IPS DF 19.7 (cell line): ENCODE measurements around the gene LCE1C.

Experiments used
- DNase-seq: peaks from one replicate; pipeline ENCODE4 v3.0.0-alpha.2; 2013; ENCODE audit warnings: low read depth, low spot score

LCE1C gene, protein sequence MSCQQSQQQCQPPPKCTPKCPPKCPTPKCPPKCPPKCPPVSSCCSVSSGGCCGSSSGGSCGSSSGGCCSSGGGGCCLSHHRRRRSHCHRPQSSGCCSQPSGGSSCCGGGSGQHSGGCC

DNA sequence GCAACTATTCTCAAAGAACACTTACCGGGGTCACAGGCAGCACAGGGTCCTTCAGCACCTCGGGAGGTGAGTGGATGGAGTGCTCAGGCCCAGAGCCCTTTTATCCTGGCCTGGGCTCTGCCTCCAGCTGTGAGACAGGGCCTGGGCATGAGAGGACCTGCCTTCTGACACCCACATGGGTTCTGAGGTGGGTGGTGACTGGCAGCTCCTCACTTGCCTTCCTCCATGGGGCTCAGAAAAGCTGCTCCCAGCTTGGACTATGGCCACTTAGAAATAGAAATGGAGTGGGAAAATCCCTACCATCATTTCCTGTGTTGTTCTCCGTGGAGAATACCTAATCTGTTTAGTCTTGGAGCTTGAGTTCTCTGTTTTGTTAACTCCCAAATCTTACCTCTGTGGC is at the start of gene LCE1C:
Gene LCE1C (minus strand): TSS at position 76 of the 400 bp plus-strand sequence. CDS start 1,173 bp downstream, outside the sequence.
- no peak for DNase-seq

DNA sequence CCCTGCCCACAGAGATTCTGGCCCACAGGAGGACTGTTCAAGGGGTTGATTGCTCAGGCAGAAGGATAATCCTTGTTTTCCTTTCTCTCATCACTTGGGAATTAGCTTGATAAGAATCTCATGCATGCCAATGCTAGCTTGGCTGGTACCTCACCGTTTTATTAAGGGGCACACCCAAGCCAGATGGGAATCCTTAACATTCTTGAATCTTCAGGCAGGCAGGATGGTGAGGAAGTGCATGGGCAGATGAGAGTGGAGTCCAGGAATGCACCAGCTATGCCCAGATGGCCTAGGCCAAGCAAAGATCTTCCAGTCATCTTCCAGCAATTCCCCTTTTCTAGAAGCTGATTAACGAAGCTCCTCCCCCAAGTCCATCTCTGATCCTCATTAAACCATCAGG is 49.2 kb upstream of the LCE1C start:
- DNase-seq: no peak

DNA sequence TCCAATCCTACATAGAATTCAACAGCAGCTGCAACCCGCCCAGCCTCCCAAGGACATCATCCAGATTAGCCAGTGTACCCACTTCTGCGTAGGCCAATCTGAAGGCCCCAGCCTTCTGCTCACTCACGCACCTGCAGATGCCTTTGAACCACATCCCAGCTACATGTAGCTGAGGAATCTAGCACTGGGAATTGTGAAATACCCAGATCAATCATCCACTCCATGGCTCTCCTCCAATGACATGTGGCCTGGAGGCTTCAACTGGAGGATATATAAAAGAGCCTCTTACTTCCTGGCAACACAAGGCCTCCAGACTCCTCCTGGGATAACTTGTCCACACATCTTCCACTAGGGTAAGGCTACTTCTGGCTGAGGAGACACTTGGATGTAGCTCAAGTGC is 36.1 kb upstream of the LCE1C start, which contains the start of gene LCE6A:
Gene LCE6A (plus strand): TSS at position 301 of the 400 bp plus-strand sequence. CDS start 665 bp downstream, outside the sequence.
- DNase-seq: no peak

GRCh38 chr1:152836870-152837269 is 30.4 kb upstream of the LCE1C start:
- DNase-seq: no peak

GRCh38 chr1:152827173-152827572 is 20.7 kb upstream of the LCE1C start, which contains the start of gene LCE1A:
Gene LCE1A (plus strand): TSS chr1:152827473. CDS start chr1:152827473, 0 bp downstream.
- no peak for DNase-seq

DNA sequence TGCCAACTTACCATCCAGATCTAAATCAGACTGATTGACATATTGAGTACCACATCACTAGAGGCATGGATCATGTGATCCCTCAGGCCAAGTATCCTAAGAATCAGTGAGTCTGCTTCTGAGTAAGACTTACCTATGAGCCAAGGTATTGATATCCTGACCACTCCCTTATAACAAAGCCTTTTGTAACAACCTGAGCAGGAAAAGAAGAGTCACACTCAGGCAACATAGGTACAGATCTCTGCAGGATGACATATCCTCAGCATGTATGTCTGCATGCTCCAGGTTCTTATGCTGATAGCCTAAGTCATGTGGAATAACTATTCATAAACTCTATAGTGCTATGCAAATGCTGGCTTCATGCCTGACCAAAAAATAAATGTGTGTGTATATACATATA is 18.5 kb upstream of the LCE1C start:
- no peak for DNase-seq

DNA sequence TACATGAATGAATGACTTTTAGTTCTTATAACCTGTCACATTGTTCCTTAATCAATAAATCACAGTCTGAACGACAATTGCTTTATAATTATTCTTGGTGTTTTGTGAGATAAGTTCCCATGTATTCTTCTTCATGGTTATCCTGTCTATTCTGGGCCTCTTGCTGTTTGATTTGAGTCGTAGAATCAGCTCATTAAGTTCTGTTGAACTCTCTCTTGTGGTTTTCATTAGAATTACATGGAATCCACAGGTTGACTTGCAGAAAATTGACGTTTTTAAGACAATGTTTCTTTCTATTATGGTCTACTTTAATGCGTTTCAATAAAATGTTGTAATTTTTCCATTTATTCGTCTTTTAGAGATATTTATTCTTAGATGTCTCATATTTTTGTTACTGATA is 16.8 kb upstream of the LCE1C start:
- DNase-seq: no peak

- DNase-seq: no peak
These were observed 10.9 kb upstream of the LCE1C start for GRCh38 chr1:152817309-152817708.

DNA sequence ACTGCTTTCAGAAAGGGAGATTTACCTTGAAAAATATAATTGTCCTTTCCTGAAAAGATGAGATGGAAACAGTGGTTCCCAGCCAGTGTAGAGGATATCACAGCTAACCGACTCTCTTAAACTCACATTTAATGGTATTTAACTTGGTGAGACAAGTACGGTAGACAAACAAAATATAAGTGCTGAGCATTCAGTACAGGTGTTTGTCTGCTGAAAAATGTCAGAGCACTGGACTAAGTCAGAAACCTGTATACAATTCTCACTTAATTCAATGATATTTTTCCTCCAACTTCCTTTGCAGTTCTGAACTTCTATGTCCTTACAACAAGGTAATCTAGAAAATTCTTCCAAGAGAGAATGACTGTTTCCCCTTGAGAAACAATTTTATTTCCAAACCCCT is 5.2 kb upstream of the LCE1C start, which contains the start of gene LCE1B:
Gene LCE1B (plus strand): TSS at position 301 of the 400 bp plus-strand sequence. CDS start 476 bp downstream, outside the sequence.
- no peak for DNase-seq

- DNase-seq: no peak
These were observed 4.6 kb upstream of the LCE1C start for GRCh38 chr1:152811050-152811449.

DNA sequence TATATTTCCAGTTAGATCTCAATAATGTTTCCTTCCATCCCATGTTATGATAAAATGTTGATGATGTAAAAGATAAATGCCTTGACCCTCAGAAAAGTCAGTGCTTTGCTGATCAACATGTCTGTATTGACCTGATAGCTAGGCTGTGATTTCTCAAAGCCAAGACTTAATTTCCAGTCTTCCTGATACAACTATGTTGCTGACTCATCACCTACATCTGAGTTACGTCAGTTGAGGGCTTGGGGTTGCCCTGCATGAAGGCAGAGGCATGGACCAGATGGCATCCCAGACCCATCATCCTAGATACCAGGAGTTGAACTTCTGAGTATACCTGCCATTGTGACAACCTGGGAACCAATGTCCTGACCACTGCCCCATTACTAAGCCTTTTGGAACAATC is 5.1 kb downstream of the LCE1C start:
- no peak for DNase-seq

DNA sequence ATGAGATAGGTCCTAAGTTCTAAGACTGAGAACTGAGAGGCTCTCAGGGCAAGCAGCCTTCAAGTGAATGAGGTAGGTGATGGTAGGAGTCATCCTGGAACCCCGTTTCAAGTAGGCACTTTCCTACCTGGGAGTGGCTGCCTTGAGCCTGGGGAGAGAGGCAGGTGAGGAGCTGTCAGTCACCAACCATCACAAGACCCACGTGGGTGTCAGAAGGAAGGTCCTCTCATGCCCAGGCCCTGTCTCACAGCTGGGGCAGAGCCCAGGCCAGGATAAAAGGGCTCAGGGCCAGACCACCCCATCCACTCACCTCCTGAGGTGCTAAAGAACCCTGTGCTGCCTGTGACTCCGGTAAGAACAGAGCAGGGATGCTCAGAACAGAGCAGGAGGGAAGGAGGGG is 10.0 kb downstream of the LCE1C start, which contains the start of gene LCE1D:
Gene LCE1D (plus strand): TSS at position 301 of the 400 bp plus-strand sequence. CDS start 1,074 bp downstream, outside the sequence.
- no peak for DNase-seq

DNA sequence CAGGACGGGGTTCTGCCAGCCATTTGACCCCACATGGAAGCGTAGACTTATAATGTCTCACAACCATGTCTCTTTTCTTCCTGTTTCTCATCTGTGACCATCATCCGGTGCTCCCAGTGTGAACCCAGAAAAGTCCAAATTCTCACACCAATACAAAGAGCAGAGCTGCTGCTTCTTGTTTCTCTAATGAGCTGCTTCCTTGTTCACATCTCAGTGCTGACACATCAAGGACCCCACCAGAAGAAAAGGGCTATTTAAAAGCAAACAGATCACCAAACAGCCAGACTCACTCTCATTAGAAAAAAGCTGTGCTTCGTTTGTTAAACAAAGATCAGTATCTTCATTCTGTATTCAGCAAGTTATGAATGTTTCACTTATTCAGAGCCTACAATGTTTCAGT is 10.8 kb downstream of the LCE1C start:
- DNase-seq: no peak

DNA sequence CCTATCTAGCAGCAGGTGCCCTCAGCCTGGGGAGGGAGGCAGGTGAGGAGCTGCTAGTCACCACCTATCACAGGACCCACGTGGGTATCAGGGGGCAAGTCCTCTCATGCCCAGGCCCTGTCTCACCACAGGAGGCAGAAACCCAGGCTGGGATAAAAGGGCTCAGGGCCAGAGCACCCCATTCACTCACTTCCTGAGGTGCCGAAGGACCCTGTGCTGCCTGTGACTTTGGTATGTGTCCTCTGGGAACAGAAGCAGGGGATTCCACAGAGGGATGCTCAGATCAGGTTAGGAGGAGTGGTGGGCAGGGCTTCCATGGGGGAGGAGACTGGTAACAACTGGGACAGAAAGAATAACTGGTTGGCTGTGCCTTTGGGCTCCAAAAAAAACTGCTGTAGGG is 20.4 kb downstream of the LCE1C start, which contains the start of gene LCE1E:
Gene LCE1E (plus strand): TSS at position 181 of the 400 bp plus-strand sequence. CDS start 1,043 bp downstream, outside the sequence.
- no peak for DNase-seq

- no peak for DNase-seq
These were observed 23.4 kb downstream of the LCE1C start for GRCh38 chr1:152783095-152783494.

DNA sequence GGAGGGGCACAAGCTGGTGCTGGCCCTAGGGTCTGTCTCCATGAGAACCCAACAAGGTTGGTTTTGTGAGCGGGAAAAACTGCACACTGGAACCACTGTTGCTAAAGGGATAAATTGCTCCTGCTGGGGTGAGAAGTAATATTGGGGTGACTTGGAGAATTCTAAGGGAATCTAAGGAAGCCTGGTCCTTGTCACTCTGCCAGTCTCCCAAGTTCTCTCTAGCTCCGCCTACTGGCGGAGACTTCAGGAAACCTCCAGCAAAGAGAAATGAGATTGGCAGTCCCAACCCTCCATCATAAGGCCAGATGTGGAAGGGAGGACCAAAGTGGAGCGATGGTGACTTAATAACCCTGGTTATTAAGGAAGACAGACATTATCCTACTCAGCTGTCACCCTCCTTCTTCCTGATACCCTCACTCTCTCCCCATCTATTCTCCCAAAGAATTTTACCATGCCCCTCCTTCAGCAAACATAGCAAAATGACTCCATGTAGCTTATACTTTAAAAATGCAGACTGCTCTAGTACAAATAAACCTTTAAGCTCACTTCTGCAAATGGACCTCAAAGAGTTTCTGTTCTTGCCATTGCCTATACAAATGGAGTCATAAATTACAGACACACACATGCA is 28.8 kb downstream of the LCE1C start:
- no peak for DNase-seq

DNA sequence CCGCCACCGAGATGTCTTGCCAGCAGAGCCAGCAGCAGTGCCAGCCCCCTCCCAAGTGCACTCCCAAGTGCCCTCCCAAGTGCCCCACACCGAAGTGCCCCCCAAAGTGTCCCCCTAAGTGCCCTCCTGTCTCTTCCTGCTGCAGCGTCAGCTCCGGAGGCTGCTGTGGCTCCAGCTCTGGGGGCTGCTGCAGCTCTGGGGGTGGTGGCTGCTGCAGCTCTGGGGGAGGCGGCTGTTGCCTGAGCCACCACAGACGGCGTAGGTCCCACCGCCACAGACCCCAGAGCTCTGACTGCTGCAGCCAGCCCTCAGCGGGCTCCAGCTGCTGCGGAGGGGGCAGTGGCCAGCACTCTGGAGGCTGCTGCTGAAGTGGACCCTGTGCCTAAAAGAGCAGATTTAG is 30.1 kb downstream of the LCE1C start:
- DNase-seq: no peak

- no peak for DNase-seq
These were observed 31.6 kb downstream of the LCE1C start, which contains the start of gene LCE1F for GRCh38 chr1:152774875-152775274. Gene LCE1F (plus strand): TSS chr1:152775140. CDS start chr1:152776372, 1,232 bp downstream.

DNA sequence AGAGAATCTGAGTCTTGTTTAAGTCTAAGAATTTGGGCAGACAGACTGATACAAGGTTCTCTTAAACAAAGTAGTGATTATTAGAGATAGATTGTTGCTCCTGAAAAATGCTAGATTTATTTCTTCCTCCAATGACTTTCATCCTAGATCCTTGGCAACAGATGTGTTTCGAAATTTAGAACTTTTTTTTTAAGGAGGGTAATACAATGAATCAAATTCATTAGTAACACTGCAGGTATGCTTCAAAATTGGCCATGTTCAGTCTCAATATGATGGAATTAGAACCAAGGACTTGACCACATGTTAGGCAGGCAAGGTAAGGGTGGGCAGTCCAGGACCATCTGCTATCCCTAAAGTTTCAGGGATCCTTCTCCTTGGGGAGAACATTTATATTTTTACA is 36.0 kb downstream of the LCE1C start:
- DNase-seq: no peak

GRCh38 chr1:152768847-152769533 is 37.5 kb downstream of the LCE1C start:
- DNase-seq: no peak

GRCh38 chr1:152761609-152762213 is 44.7 kb downstream of the LCE1C start:
- no peak for DNase-seq
